SH-SY5Y (cell line): ENCODE measurements around the gene ZNF37A.

Source experiments
- GATA2 ChIP-seq: IDR thresholded peaks from 2 replicates; pipeline ENCODE4 v1.6.1; 2011; ENCODE audit warnings: mild to moderate bottlenecking, low read depth, low read length
- GATA3 ChIP-seq: IDR thresholded peaks from 2 replicates; pipeline ENCODE4 v1.6.1; 2011; ENCODE audit warnings: low read depth, mild to moderate bottlenecking, low read length, moderate library complexity

Gene ZNF37A

DNA sequence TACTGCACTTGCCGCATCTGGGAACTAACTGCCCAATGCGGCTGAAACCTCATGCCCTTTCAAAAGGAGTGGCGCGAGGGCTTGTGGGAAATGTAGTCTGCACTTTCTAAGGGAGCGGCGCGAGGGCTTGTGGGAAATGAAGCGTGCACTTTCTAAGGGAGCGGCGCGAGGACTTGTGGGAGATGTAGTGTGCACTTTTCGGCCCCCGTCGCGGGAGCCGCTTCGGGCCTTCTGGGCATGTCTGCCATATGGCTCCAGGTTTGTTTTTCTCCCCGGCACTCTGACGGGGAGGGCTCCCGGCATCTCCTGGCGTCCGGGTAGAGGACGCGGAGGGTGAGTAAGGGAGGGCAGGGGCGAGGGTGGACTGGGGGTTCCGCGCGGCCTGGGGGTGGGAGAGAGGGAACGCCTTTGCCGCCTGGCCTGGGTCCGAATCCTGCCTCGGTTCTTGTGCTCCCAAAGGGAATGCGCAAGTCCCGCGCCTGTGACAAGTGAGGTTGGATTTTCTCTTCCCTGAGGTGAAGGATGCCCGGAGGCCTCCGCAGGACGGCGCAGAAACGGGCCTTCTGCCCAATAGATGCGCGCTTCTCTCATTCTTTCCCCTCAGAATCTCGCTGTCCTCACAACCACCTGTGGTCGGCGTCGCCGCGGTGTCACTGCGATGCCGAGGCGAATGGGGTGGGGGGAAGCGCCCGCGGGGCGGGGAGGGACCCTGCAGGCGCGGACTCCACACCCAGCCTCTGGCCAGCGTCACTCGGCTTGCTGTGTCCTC is at the start of gene ZNF37A:
Gene ZNF37A (plus strand): TSS at position 180 of the 769 bp plus-strand sequence. CDS start 2,281 bp downstream, outside the sequence.
- TF ChIP-seq GATA2, result no peak
- TF ChIP-seq GATA3, result no peak

GRCh38 chr10:38045129-38045528 is 49.0 kb upstream of the ZNF37A start:
- TF ChIP-seq GATA3, result no peak
- no peak for TF ChIP-seq GATA2

DNA sequence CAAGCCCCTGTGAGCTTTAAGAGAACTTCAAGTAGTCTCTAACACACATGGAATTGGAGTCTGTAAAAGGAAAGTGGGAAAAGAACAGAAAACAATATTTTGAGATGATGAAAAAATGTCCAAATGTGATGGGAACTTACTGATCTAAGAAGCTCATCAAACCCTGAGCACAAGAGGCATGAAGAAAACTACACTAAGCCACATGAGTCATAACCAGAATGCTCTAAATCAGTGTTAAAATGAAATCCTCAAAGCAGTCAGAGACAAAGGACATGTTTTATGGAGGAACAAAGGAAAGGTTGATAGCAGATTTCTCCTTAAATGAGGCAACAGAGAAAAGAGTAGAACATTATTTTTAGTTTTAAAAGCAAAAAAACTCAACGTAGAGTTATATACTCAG is 46.5 kb upstream of the ZNF37A start:
- TF ChIP-seq GATA2, result no peak
- no peak for TF ChIP-seq GATA3

GRCh38 chr10:38050212-38050611 is 43.9 kb upstream of the ZNF37A start:
- TF ChIP-seq GATA2 (no peak), GATA3 (no peak)

- no peak for TF ChIP-seq GATA2
- no peak for TF ChIP-seq GATA3
These were observed 39.8 kb upstream of the ZNF37A start for GRCh38 chr10:38054361-38054797.

GRCh38 chr10:38070501-38070900 is 23.6 kb upstream of the ZNF37A start:
- no peak for TF ChIP-seq GATA2
- TF ChIP-seq GATA3, result no peak

DNA sequence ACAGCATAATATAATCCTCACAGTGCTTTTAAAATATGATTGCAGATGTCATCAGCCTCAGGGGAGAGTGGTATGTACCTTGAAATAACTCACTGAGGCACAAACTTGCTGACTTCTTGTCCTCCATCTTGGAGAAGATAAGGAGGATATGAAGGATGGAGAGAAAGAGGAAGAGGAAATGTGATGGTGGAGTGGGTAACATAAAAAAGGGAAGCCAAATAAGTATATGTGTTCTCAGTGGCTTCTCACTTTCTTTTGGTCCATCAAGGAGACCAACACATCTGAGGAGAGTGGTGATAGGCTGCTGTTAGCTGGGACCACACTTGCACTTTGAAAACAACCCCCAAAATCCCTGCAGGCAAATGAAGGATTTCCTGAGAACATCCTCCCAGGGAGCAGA is 21.6 kb upstream of the ZNF37A start:
- no peak for TF ChIP-seq GATA2
- TF ChIP-seq GATA3, result no peak

DNA sequence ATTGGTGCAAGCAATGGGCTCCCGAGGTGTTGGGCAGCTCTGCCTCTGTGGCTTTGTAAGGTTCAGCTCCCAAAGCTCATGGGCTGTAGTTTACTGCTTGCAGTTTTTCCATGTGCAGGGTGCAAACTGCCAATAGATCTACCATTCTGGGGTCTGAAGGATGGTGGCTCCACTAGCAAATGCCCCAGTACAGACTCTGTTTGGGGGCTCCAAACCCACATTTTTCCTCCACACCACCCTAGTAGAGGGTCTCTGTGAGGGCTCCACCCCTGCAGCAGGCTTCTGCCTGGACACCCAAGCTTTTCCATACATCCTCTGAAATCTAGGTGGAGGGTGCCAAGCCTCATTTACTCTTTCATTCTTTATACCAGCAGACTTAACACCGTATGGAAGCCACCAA is 17.4 kb upstream of the ZNF37A start:
- TF ChIP-seq GATA3 (no peak), GATA2 (no peak)

DNA sequence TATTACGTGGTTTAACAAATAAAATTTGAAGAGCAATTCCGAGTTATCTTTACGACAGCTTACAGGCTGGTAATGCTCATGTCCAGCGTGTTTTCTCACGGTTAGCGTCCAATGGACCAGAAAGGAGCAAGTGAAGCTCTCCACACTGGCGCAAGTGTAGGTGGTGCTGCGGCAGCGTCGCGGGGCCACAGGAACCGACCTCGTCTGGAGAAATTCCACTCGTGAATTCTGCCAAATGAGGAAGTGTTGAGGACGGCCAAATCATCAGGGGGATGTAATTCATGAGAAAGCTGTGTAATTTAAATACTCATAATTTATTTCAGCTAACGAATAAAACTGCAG is 350 bp upstream of the ZNF37A start:
- TF ChIP-seq GATA2 (no peak), GATA3 (no peak)

DNA sequence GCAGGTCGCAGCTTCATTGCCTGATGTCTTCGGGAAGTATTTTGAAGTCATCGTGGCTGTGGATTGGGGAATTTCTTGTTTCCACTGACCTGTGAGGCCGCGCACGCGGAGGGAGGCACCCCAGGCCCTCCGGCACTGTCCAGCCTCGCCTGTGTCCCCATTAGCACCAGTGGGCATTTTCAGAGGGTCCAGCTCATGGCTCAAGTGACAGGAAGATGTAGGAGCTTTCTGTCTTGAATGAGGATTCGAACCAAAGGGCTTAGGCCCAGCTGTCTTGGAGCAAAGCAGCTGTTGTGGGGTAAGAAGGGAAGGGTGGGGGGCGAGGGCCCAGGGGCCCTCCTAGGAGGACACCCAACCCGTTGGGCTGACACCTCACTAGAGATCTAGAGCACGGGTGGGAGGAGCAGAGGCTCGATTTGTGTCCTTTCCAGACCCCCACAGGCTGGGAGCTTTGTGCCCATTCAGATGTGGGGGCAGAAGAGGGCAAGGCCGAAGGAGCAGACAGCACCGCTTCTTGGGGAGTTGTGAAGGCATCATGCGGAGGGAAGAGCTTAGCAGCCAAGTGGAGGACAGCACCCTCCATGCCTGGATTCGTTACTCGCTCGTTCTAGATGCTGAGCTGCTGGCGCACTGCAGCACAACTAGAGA is 914 bp downstream of the ZNF37A start:
- TF ChIP-seq GATA2 (no peak), GATA3 (no peak)

- TF ChIP-seq GATA2 (no peak), GATA3 (no peak)
These were observed 8.7 kb downstream of the ZNF37A start for GRCh38 chr10:38102880-38103279.

DNA sequence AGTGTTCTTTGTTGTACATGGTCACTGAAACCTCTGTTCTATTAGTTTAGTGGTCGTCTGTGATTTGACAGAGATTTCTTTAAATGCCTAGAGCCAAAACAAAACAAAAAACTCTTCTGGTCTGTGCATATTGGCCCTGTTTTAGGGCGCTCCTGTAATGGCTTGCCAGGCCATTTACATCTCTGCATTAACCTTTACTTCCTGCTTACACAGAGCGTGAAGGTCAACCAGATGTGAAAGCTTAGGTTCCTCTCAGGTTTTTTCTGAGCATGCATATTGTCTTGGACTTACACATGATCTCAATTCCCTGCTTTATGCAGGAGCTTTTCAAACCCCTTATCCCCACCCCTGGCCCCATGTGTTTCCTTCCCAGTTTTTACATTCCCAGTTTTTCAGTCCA is 9.6 kb downstream of the ZNF37A start:
- TF ChIP-seq GATA2 (no peak), GATA3 (no peak)

- TF ChIP-seq GATA2 (no peak), GATA3 (no peak)
These were observed 18.0 kb downstream of the ZNF37A start for GRCh38 chr10:38112159-38112558.

DNA sequence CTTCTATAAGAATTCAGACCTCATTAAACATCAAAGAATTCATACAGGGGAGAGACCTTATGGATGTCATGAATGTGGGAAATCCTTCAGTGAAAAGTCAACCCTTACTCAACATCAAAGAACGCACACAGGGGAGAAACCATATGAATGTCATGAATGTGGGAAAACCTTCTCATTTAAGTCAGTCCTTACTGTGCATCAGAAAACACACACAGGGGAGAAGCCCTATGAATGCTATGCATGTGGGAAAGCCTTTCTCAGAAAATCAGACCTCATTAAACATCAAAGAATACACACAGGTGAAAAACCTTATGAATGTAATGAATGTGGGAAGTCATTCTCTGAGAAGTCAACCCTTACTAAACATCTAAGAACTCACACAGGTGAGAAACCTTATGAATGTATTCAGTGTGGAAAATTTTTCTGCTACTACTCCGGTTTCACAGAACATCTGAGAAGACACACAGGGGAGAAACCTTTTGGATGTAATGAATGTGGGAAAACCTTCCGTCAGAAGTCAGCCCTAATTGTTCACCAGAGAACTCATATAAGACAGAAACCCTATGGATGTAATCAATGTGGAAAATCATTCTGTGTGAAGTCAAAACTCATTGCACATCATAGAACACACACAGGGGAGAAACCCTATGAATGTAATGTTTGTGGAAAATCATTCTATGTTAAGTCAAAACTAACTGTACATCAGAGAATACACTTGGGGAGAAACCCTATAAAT is 24.1 kb downstream of the ZNF37A start:
- TF ChIP-seq GATA2, result no peak
- TF ChIP-seq GATA3, result no peak

DNA sequence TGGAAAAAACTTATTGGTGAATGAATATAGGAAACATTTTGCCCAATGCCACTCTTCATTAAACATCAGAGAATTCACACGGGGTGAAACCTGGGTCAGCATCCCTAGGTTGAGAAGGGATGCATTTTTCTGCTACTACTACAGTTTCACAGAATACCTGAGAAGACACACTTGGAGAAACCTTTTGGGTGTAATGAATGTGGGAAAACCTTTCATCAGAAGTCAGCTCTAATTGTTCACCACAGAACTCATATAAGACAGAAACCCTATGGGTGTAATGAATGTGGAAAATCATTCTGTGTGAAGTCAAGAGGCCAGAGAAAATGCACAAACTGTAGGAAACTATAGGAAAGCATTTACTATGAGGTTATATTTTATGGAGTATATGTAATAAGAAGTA is 24.9 kb downstream of the ZNF37A start:
- TF ChIP-seq GATA2, result no peak
- no peak for TF ChIP-seq GATA3

- TF ChIP-seq GATA3, result no peak
- TF ChIP-seq GATA2, result no peak
These were observed 33.7 kb downstream of the ZNF37A start for GRCh38 chr10:38127812-38128211.
